Neural cell (in vitro differentiated cells): ENCODE results near the gene ZKSCAN1.

ENCODE experiments used
- CTCF ChIP-seq: fragments of 450-650 bp; IDR thresholded peaks from 2 replicates; pipeline ENCODE4 v1.5.1; 2014; ENCODE audit warnings: antibody characterized with exemption, mild to moderate bottlenecking, moderate library complexity; ENCODE audit not compliant: poor library complexity, severe bottlenecking
- EP300 ChIP-seq: fragments of 450-650 bp; conservative IDR thresholded peaks from 2 replicates; pipeline ENCODE4 v1.6.1; 2014; ENCODE audit warnings: antibody characterized with exemption, mild to moderate bottlenecking, moderate library complexity; ENCODE audit not compliant: poor library complexity, severe bottlenecking
- EZH2 ChIP-seq: fragments of 200-600, 300-800 bp; shearing (Covaris generic), sonication (generic); IDR thresholded peaks from 2 replicates; pipeline ENCODE4 v1.6.1; 2014; ENCODE audit warnings: antibody characterized with exemption, low read length, borderline replicate concordance, mild to moderate bottlenecking; ENCODE audit not compliant: insufficient read depth, poor library complexity, severe bottlenecking
- POLR2AphosphoS5 ChIP-seq: IDR thresholded peaks from 2 replicates; pipeline ENCODE4 v1.6.1; 2012
- RAD21 ChIP-seq: fragments of 450-650 bp; conservative IDR thresholded peaks from 2 replicates; pipeline ENCODE4 v1.6.1; 2014; ENCODE audit warnings: antibody characterized with exemption, mild to moderate bottlenecking, moderate library complexity

- TF ChIP-seq EZH2 (no peak), EP300 (no peak), CTCF (no peak), RAD21 (no peak), POLR2AphosphoS5 (no peak)
These were observed 57.1 kb downstream of the ZKSCAN1 start for GRCh38 chr7:100072462-100072861.
